GM18951 (cell line): Measurements from ENCODE around the gene ENO1.

Experiments used
- POLR2A ChIP-seq: IDR thresholded peaks from 4 replicates; pipeline ENCODE4 v1.6.1; 2011; ENCODE audit warnings: mild to moderate bottlenecking; ENCODE audit not compliant: insufficient read length, insufficient read depth; ENCODE audit errors: extremely low read depth
- in situ Hi-C: fragments of 300-500 bp; cut with MboI; formaldehyde crosslinking; loops from one replicate; pipeline ENCODE4 v1.12.0; 2022; ENCODE audit warnings: low sequenced_read_pairs, mixed read lengths, inconsistent platforms; ENCODE audit not compliant: unreplicated experiment

ENO1 gene

DNA sequence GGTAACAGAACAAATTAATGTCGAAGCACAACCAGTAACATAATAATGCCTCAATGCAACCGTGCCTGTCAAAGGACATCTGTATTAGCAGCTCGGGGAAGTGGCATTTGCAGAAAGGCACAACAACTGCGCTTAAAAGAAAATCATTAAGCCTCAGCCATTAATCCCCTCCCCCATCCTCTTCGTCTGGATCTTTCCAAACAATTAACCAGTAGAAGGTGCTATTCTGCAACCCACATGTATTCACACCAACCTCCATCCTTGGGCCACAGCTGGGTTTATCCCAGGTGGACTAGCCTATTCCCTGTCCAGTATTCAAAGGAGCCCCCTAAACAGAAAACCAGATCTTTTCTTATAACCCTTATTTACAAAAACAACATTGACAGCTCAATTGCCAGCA is 63.6 kb downstream of the ENO1 start:
- in situ Hi-C loops: no loop called here
- no peak for TF ChIP-seq POLR2A

- in situ Hi-C loops: no loop called here
- TF ChIP-seq POLR2A: no peak
Measured at GRCh38 chr1:8813991-8814390, 64.5 kb downstream of the ENO1 start.

DNA sequence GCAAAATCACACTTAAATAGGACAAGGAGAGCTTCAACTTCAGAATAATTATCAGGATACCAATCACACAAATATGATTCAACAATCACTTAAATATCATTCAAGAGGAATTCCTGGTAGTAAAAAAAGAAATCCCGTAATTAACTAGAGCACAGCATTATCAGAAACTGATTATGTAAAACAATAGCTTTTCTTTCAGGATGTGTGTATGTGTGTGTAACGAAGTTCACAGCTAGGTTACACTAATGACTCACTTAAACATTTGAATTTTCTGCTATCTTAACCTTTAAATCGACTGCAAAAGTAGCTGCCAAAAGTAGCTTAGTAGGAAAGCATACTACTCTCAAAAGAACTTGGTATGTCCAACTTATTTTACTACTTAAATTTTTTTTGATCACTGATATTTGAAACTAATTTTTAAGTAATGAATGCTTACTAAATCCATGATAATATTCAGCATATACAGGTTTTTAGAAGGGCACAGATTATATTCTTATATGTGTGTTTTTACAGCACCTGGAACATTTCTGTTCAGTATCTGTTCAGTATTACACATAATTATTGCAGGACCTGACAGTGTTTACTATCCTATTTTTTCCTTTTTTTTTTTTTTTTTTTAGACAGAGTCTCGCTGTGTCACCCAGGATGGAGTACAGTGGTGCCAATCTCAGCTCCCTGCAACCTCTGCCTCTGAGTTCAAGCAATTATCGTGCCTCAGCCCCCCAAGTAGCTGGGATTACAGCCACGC is 65.3 kb downstream of the ENO1 start:
- in situ Hi-C loops: no loop called here
- TF ChIP-seq POLR2A: no peak

DNA sequence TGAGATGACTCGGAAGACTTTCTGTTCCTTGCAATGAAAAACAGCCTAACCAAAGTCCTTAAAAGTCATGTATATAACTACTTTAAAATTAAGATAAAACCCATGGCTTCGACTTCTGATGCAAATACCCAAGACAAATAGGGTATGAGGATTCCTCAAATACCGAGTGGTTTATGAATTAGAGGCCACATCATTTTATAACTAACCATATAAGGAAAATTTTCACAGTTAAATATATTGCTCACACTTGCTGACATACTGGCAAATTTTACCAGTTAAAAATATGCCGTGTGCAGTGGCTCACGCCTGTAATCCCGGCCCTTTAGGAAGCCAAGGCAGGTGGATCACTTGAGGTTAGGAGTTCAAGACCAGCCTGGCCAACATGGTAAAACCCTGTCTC is 66.4 kb downstream of the ENO1 start:
- no peak for TF ChIP-seq POLR2A
- in situ Hi-C loops: no loop called here
